RPMI7951 (cell line): Measurements from ENCODE around the gene UBE2O. TPM values are rescaled to one million over a fixed set of nuclear protein-coding genes. Genes with fewer than 3 reads are reported as not detected.

ENCODE experiments used
- DNase-seq: peaks from one replicate; pipeline ENCODE4 v3.0.0-alpha.2; 2012; ENCODE audit warnings: low read depth
- total RNA-seq: library from RNA; depleted of rRNA; stranded (reverse); fragments of >200 nt; shearing (Covaris generic); gene quantifications from 2 replicates; pipeline ENCODE4 v1.2.3, GENCODE V29; 2014

The UBE2O gene
- total RNA-seq, 1 experiment from 2014 or later: 7.6 TPM

DNA sequence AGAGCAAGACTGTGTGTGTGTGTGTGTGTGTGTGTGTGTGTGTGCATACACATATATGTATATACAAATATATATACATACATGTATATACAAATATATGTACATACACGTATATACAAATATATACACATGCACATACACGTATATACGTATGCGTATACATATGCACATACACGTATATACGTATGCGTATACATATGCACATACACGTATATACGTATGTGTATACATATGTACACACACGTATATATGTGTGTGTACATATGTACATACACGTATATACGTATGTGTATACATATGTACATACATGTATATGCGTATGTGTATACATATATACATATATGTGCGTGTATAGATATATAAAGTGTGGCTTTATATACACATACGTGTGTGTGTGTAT is 37.2 kb downstream of the UBE2O start:
- DNase-seq: no peak

- DNase-seq: peak; percentile 31
Observed at GRCh38 chr17:76414334-76415295, 38.3 kb downstream of the UBE2O start.

- DNase-seq: no peak
Observed at GRCh38 chr17:76411247-76411646, 41.7 kb downstream of the UBE2O start.

- no peak for DNase-seq
Observed at GRCh38 chr17:76410328-76410965, 42.5 kb downstream of the UBE2O start.

DNA sequence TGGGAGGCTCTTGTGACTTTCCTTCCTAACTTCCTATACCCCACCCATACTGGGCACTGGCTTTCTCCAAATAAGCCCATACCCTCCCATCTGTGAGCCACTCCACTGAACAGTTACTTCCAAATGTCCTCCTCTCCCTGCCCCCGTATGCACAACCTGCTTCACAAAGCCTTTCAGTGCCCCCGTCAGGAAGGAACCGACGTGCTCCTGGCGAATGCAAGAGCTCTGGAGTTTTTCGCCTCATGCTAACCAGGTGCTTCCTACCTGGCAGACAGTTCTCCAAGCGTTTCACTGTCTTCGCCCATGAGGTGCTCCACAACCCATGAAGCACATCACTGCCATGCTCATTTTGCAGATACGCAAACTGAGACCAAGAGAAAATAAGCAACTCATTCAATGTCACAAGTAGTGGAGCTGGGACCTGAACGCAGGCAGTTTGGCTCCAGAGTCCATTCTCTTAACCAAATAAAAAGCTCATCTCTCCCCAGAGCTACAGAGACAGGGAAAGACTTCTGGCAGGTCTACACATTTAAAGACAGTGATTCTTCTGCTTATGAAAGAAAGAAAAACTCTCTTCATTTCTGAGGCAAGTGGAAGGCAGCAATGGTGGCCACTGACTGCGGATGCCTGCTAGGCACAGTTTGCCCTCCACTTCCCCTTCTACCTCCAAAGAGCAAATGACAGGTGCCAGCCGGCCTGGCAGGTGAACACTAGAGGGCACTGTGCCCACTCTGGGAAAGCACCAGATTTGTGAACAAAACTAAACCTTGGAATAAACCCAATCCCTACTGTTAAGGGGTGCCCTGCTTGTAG is 44.7 kb downstream of the UBE2O start:
- DNase-seq: peak; percentile 33

GRCh38 chr17:76407509-76407908 is 45.4 kb downstream of the UBE2O start:
- DNase-seq: no peak

DNA sequence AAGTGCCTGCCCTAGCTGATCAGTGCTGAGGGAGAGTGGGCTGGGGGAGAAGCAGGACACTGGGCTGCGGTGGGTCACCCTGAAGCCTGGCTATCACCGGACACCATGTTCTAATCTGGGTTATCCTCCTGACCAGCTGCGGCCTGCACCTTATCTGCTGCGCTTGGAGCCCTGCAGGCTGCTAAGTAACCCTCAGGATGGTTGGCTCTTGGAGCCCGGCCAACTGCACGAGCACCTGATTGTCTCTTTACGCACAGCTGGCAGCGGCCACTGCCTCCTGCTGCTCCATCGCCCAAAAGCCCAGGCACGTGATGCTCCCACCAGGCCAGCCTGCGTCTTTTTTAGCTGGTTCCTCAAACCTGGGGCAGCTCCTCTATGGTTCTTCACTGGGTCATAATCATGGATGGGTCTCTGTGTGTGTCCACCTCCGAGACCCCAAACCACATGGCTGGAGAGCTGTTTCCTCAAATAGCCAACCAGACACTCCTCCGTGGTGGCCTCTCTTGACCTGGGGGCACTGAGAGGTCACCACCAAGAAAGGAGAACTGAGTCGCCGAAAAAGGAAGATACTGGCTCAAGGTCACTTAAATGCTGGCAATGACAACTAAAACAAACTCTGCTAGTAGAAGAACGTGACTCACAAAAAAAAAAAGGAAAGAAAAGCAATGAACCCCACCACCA is 46.8 kb downstream of the UBE2O start:
- no peak for DNase-seq

DNA sequence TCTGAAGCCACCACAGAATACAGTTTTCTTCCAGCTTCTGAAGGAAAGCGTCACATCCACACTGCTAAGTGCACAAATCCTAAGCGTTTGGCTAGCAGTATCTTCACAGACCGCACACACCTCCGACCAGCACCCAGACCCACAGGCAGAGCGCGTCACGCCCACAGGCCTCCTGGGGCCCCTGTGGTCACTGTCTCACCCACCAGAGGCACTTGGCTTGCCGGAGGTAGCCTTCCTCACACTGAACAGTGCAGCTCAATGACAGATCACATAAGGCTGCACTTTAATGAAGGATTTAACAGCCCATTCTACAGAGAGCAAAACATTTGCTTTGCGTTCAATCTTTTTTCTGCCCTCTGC is 47.4 kb downstream of the UBE2O start:
- no peak for DNase-seq

- no peak for DNase-seq
Observed at GRCh38 chr17:76404976-76405563, 47.9 kb downstream of the UBE2O start.

DNA sequence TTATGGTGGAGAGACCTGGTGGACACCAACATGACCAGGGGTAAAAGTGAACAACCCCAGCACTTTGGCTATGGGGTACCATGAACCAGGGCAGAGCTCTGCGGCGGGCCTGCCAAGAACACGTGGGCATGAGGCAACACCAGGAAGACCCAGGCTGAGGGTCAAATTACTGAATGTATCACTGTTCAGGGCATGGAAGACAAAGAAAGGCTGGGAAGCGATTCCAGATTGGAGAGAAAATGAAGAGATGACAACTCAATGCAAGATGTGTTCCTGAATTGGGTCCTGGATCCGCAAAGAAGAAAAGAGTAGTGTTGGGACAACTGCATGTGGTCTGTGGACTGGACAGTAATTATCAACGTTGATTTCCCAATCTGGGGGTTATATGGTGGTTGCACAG is 48.7 kb downstream of the UBE2O start:
- no peak for DNase-seq

DNA sequence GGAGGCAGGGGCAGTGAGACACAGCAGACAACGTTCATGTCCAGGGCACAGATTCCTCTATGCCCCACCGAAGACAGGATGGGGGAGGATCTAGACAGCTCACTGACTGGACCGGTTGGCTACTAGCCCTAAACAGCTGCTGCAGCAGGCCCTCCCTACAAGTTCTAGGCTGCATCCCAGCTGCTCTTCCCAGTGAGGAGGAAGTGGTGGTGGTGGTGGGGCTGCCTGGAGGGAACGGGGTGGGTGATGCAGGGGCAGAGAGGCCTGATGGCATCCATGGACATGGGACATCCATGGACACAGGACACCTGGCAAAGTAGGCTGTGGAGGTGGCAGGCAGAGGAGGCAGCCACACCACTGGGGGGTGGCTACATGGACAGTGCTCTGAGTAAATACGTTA is 50.2 kb downstream of the UBE2O start:
- no peak for DNase-seq

- no peak for DNase-seq
Observed at GRCh38 chr17:76399175-76400172, 53.5 kb downstream of the UBE2O start.

GRCh38 chr17:76398523-76399174 is 54.3 kb downstream of the UBE2O start:
- peak; percentile 30 for DNase-seq

GRCh38 chr17:76397687-76398522 is 55.0 kb downstream of the UBE2O start:
- DNase-seq: peak; percentile 79

- no peak for DNase-seq
Observed at GRCh38 chr17:76397184-76397583, 55.8 kb downstream of the UBE2O start.

- DNase-seq: no peak
Observed at GRCh38 chr17:76395980-76396379, 57.0 kb downstream of the UBE2O start.

DNA sequence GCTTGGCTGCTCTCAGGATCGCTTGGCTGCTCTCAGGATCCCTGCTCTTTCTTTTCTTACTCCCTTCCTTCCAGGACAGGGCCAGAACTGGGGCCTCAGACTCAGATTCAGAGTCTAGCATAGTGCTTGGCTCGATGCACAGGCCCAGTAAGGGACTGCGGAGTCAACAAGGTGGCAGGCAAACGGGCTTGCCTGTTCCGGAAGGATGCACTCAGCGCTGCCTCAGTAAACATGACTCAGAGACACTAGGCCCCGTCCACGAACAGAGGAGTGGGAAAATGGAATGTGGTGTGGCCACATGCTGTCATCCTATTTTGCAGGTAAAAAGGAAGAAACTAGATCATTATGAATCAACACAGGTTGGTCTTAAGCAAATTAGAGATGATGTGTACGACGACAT is 58.8 kb downstream of the UBE2O start:
- DNase-seq: no peak

GRCh38 chr17:76391200-76391715 is 61.7 kb downstream of the UBE2O start:
- DNase-seq: no peak
